GM18909 (cell line): ENCODE results near the gene AGMAT.
A peak's percentile ranks its signal among the peaks of the same experiment; 100 is the strongest.

ENCODE experiments used
- ATAC-seq: cut with Tn5 transposase; IDR thresholded peaks from one replicate; pipeline ENCODE4 v1.9.1; 2021; ENCODE audit warnings: mild to moderate bottlenecking; ENCODE audit not compliant: unreplicated experiment, poor library complexity

The AGMAT gene

GRCh38 chr1:15570861-15571260 is 14.0 kb downstream of the AGMAT start:
- ATAC-seq, result no peak

GRCh38 chr1:15568387-15569073 is 16.3 kb downstream of the AGMAT start:
- no peak for ATAC-seq

- ATAC-seq, result no peak
These were observed 25.6 kb downstream of the AGMAT start for GRCh38 chr1:15559189-15559810.

GRCh38 chr1:15558516-15558915 is 26.3 kb downstream of the AGMAT start:
- no peak for ATAC-seq

- no peak for ATAC-seq
These were observed 27.3 kb downstream of the AGMAT start for GRCh38 chr1:15557594-15557993.

- no peak for ATAC-seq
These were observed 27.8 kb downstream of the AGMAT start for GRCh38 chr1:15557008-15557407.

- ATAC-seq, result no peak
These were observed 34.3 kb downstream of the AGMAT start for GRCh38 chr1:15550573-15550972.

- no peak for ATAC-seq
These were observed 38.2 kb downstream of the AGMAT start for GRCh38 chr1:15546641-15547040.

- ATAC-seq, result no peak
These were observed 41.0 kb downstream of the AGMAT start for GRCh38 chr1:15543589-15544568.

- no peak for ATAC-seq
These were observed 41.6 kb downstream of the AGMAT start for GRCh38 chr1:15543251-15543588.

- ATAC-seq, result no peak
These were observed 42.2 kb downstream of the AGMAT start for GRCh38 chr1:15542388-15543250.

- no peak for ATAC-seq
These were observed 43.5 kb downstream of the AGMAT start for GRCh38 chr1:15541231-15541792.

- no peak for ATAC-seq
These were observed 44.7 kb downstream of the AGMAT start for GRCh38 chr1:15540186-15540585.

GRCh38 chr1:15538771-15539170 is 46.1 kb downstream of the AGMAT start:
- no peak for ATAC-seq

GRCh38 chr1:15531682-15532081 is 53.2 kb downstream of the AGMAT start:
- ATAC-seq, result no peak

GRCh38 chr1:15531003-15531402 is 53.8 kb downstream of the AGMAT start:
- no peak for ATAC-seq

- peak; percentile 67 for ATAC-seq
These were observed 58.1 kb downstream of the AGMAT start, which contains the start of gene DNAJC16 for GRCh38 chr1:15526490-15527339. TSS of gene DNAJC16 (plus strand) at chr1:15526848. CDS start at chr1:15529106, 2,258 bp downstream.

GRCh38 chr1:15526021-15526489 is 58.8 kb downstream of the AGMAT start:
- ATAC-seq, result no peak
